Bronchial epithelial cell (primary cell): ENCODE data around the gene PTPRN2. TPM values are rescaled to one million over a fixed set of nuclear protein-coding genes. Genes with fewer than 3 reads are reported as not detected.

Source experiments
- DNase-seq: peaks from one replicate; pipeline ENCODE4 v3.0.0-alpha.2; 2010; ENCODE audit warnings: low read depth
- FAIRE-seq: peaks from 2 replicates; lab custom pipeline; 2011; peaks lifted over from hg19 to GRCh38; lab: Jason Lieb, UNC
- H3K27me3 ChIP-seq: 2 replicates; pipeline ENCODE4 v1.5.1; 2011; ENCODE audit warnings: low read length; ENCODE audit not compliant: control insufficient read depth, insufficient read depth
- H3K36me3 ChIP-seq: 2 replicates; pipeline ENCODE4 v1.5.1; 2011; ENCODE audit warnings: low read length; ENCODE audit not compliant: control insufficient read depth, insufficient read depth
- H3K4me3 ChIP-seq: 2 replicates; pipeline ENCODE4 v1.5.1; 2011; ENCODE audit warnings: mild to moderate bottlenecking, low read depth, low read length, control low read depth
- total RNA-seq: library from RNA; depleted of rRNA; stranded (reverse); fragments of >200 nt; gene quantifications from 2 replicates; pipeline ENCODE4 v1.2.1, GENCODE V29; 2014
- TF ChIP-seq, protein P1 (sequence below): IDR thresholded peaks from 2 replicates; pipeline ENCODE4 v1.5.1; 2011; ENCODE audit warnings: mild to moderate bottlenecking, moderate library complexity, low read length, control low read depth, inconsistent platforms; ENCODE audit not compliant: insufficient read depth, severe bottlenecking

Gene PTPRN2
- total RNA-seq, 1 donor from 2014 or later = 1.1 TPM

DNA sequence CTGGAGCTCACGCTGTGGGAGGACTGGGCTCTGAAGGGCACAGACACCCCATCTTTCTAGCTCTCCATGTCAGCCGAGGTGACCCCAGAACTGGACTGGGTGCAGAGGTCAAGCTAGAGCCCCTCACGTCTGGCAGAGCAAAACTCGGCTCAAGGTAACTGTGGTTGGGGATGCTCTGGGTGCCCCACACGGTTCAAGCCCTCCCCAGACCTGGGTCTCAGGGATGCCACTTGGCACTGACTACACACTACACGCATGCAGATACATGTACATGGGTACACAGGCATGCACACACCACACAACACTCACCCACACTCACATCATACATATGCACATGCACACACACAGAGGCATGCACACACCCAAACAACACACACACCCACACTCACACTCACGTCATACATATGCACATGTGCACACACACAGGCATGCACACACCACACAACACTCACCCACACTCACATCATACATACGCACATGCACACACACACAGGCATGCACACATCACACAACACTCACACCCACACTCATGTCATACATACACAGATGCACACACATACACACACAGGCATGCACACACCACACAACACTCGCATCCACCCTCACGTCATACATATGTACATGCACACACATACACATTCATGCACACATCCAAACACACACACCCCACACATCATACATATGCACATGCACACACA is 1031.5 kb downstream of the PTPRN2 start:
- H3K36me3 ChIP-seq = no peaks in the 10 kb centered on the region
- DNase-seq = no peak
- TF ChIP-seq, protein P1, sequence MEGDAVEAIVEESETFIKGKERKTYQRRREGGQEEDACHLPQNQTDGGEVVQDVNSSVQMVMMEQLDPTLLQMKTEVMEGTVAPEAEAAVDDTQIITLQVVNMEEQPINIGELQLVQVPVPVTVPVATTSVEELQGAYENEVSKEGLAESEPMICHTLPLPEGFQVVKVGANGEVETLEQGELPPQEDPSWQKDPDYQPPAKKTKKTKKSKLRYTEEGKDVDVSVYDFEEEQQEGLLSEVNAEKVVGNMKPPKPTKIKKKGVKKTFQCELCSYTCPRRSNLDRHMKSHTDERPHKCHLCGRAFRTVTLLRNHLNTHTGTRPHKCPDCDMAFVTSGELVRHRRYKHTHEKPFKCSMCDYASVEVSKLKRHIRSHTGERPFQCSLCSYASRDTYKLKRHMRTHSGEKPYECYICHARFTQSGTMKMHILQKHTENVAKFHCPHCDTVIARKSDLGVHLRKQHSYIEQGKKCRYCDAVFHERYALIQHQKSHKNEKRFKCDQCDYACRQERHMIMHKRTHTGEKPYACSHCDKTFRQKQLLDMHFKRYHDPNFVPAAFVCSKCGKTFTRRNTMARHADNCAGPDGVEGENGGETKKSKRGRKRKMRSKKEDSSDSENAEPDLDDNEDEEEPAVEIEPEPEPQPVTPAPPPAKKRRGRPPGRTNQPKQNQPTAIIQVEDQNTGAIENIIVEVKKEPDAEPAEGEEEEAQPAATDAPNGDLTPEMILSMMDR = no peak
- FAIRE-seq = peak; percentile 100
- H3K4me3 ChIP-seq = no peak overlapping the region
- no peaks in the 10 kb centered on the region for H3K27me3 ChIP-seq

DNA sequence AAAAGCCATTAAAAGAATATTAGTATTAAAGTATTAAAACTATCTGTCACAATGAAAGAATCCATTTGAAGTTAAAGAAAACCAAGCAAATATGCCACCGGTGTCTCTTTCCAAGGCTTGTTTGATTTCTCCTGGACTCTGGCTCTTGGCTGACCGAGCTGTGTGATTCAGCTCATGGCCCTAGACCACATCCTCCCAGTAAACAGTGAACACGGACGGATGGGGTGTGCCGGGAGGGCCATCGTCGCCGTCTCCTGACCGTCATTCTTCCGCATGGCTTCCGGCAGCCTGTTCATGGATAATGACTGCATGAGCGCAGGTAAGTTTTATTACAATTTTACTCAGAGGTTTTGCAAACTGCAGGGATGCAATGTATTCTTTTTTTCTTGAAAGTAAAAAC is 1032.3 kb downstream of the PTPRN2 start:
- no peaks in the 10 kb centered on the region for H3K27me3 ChIP-seq
- no peak overlapping the region for H3K4me3 ChIP-seq
- H3K36me3 ChIP-seq = no peaks in the 10 kb centered on the region
- DNase-seq (no peak), FAIRE-seq (no peak)
- TF ChIP-seq, protein P1 = no peak

DNA sequence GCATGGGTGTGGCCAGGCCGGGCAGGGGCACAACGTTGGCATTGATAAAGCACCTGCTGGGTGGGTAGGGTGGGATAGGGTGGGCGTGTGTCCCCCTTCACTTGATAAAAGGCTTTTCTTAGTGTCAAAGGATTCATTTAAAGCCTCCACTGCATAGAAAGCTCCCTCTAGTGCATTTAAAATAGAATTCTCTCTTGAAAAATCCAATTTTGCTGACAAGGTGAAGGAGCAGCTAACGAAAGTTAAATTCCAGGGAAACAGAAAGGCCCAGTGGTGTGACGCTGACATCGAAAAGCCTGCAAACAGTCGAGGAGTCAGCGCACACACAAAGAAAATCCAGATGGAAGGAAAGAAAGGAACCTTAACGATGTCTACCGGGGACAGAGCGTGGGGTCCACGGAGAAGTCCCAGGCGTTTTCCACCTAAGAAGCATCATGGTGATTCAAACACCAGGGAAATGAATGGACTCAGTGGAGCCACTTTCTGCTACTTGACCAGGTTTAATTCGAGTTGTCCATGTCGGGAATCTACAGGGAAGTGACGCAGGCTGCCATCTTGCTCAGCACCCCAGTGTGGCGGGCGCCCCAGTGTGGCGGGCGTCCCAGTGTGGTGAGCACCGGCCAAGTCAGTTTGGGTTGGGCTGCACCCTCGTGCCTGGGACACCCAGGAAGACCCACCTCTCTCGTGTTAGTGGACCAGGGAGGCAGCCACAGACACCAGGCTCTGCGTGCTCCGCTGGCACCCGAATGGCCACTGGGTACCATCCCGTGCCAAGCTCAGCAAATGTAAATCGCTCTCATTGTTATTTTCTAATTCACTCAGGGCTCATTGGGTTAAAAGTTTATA is 1033.0 kb downstream of the PTPRN2 start:
- FAIRE-seq (no peak), DNase-seq (no peak)
- TF ChIP-seq, protein P1 = no peak
- H3K36me3 ChIP-seq = no peaks in the 10 kb centered on the region
- H3K27me3 ChIP-seq = no peaks in the 10 kb centered on the region
- no peak overlapping the region for H3K4me3 ChIP-seq

DNA sequence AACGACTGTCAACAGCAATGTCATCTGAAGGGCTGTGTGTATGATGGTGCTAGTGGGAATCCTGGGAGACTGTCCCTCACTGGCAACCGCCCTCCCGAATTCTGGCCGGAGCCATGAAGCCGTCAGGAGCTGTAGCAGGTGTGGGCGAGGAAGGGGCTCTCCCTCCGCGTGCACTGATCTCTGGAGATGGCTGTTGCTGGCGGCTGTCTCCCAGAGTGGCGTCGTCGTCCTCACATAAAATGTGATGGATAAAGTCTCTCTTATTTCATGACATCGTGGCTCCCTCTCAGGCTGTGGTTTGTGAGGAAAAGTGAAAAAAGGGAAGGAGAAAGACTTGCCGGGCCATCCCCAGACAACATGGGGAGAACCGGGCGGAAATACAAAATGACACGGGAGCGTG is 1034.4 kb downstream of the PTPRN2 start:
- Histone ChIP-seq H3K4me3 (no peak overlapping the region), H3K27me3 (no peaks in the 10 kb centered on the region), H3K36me3 (no peaks in the 10 kb centered on the region)
- DNase-seq = no peak
- TF ChIP-seq, protein P1 = no peak
- FAIRE-seq = no peak

DNA sequence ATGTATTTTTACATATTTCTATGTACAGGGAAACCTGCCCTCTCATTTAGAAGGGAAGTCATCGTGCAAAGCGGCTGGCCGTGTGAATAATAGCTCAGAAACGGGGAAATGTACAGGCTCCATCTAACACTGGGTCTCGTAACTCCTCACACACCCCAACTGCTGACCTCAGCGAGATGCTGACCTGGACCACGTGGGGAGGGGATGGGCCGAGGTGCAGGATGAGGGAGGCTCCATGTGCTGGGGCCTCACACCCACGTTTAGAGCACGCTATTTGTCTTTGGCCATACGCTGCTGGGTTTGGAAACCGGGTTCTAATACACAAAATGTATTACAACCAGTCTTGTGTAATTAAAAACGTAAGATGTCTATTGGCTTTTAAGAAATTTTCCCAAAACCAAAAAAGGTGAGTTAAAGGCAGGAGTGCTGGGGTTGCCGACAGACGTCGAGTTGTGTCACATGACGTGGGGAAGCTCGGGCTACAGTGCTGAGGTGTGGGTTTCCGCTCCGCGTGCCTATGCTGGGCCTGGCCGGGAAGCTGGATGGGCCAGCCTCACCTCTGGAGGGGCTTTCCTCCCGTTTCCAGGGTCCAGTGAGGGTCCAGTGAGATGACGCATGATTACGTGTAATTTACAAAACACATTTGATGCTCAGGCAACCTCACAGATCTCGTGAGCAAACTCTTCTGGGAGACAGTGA is 1035.2 kb downstream of the PTPRN2 start:
- no peaks in the 10 kb centered on the region for H3K36me3 ChIP-seq
- FAIRE-seq (no peak), DNase-seq (no peak)
- TF ChIP-seq, protein P1 = no peak
- no peaks in the 10 kb centered on the region for H3K27me3 ChIP-seq
- no peak overlapping the region for H3K4me3 ChIP-seq
